ENCODE data around the gene MAZ. TPM values are rescaled to one million over a fixed set of nuclear protein-coding genes. Genes with fewer than 3 reads are reported as not detected.
"Not testable (repeated sequence)": the region's sequence is repeated elsewhere in the genome, so short reads cannot be mapped to it uniquely, and the experiment has no call there.

The MAZ gene
- total RNA-seq, 4 donors from 2014 or later: 98.4 to 180 (median 125) TPM

DNA sequence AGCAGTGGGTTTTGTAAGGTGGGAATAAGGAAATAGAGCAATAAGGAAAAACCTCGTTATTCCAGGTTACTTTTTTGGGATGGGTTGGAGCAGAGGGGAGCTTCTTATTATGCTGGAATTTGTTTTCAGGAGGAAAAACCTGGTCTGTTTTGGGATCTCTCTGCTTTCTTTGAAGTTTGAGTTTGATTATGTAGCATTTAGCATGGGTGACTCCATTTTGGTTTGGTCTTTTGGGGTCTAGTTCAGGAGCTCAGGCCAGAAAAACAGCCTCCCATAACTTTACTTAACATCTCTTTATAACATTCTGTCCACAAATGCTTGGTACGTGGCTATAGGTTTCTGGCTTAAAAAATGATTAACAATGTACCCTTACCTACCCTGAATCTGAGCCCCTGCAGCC lies 36.8 kb upstream of the MAZ start:
- TF ChIP-seq, protein P1, sequence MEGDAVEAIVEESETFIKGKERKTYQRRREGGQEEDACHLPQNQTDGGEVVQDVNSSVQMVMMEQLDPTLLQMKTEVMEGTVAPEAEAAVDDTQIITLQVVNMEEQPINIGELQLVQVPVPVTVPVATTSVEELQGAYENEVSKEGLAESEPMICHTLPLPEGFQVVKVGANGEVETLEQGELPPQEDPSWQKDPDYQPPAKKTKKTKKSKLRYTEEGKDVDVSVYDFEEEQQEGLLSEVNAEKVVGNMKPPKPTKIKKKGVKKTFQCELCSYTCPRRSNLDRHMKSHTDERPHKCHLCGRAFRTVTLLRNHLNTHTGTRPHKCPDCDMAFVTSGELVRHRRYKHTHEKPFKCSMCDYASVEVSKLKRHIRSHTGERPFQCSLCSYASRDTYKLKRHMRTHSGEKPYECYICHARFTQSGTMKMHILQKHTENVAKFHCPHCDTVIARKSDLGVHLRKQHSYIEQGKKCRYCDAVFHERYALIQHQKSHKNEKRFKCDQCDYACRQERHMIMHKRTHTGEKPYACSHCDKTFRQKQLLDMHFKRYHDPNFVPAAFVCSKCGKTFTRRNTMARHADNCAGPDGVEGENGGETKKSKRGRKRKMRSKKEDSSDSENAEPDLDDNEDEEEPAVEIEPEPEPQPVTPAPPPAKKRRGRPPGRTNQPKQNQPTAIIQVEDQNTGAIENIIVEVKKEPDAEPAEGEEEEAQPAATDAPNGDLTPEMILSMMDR (IDR thresholded peaks at IDR 0.05): no peak
- TF ChIP-seq POLR2AphosphoS5 (IDR thresholded peaks at IDR 0.05) (no peak), POLR2A (IDR thresholded peaks at IDR 0.05) (no peak), EP300 (IDR thresholded peaks at IDR 0.05) (no peak)
- Histone ChIP-seq H3K9me3 (no peaks in the 10 kb centered on the region), H3K4me3 (no peak overlapping the region), H3K4me1 (no peaks in the 10 kb centered on the region), H3K27me3 (no peaks in the 10 kb centered on the region), H3K36me3 (no peaks in the 10 kb centered on the region), H3K27ac (no peak overlapping the region)
- no peak for DNase-seq (ENCODE audit: low spot score in 2 of 2)
- 79% methylated on average over 2 of the region's 2 CpGs for WGBS

DNA sequence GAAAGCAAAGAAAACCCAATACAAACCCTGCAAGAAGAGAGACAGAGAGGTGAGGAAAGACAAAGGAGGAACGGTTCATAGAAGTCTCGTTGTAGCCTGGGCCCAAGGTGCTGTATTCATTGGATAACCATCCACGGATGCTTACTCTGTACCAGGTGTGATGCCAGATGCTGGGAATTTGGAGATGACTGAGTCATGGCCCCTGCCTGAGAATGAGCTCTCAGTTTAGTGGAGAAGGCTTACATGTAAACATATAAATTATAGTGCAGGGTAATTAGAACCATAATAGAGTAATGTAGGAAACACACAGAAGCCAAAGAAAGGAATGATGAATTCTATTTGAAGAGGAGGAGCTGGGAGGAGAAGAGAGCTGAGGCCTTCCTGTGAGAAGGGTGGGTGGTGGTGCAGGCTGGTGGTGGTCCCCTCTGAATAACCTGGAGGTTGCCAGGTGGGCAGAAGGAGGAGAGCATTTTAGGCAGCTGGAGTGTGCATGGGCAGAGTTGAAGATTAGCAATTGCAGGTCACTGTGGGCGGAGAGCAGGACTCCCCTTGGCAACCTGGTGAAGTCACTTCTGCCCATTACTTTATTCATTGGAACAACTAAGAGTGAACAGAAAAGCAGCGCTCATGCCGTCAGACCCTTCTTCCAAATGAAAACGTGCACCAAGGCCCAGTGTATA lies 35.9 kb upstream of the MAZ start:
- no peaks in the 10 kb centered on the region for H3K4me1 ChIP-seq
- WGBS: 72% methylated on average over 7 of the region's 7 CpGs
- TF ChIP-seq EP300 (IDR thresholded peaks at IDR 0.05) (no peak), POLR2A (IDR thresholded peaks at IDR 0.05) (no peak)
- H3K9me3 ChIP-seq: no peaks in the 10 kb centered on the region
- no peaks in the 10 kb centered on the region for H3K27me3 ChIP-seq
- no peak for DNase-seq (ENCODE audit: low spot score in 2 of 2)
- no peaks in the 10 kb centered on the region for H3K36me3 ChIP-seq
- no peak overlapping the region for H3K4me3 ChIP-seq
- no peak overlapping the region for H3K27ac ChIP-seq

DNA sequence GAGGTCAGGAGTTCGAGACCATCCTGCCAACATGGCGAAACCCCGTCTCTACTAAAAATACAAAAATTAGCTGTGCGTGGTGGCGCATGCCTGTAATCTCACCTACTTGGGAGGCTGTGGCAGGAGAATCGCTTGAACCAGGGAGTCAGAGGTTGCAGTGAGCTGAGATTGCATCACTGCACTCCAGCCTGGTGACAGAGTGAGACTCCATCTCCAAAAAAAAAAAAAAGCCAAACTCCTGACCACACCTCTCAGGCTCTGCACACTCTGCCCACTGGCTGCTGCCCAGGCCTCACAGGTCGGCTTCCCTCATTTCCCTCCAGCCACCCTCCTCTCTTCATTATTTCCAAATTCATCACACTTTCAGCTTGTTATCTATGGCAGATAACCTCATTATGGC lies 34.0 kb upstream of the MAZ start:
- H3K4me1 ChIP-seq; H3K27ac ChIP-seq; DNase-seq (ENCODE audit: low spot score in 2 of 2); H3K4me3 ChIP-seq; H3K36me3 ChIP-seq; H3K27me3 ChIP-seq; H3K9me3 ChIP-seq: not testable (repeated sequence)
- WGBS: 91% methylated on average over 6 of the region's 7 CpGs

DNA sequence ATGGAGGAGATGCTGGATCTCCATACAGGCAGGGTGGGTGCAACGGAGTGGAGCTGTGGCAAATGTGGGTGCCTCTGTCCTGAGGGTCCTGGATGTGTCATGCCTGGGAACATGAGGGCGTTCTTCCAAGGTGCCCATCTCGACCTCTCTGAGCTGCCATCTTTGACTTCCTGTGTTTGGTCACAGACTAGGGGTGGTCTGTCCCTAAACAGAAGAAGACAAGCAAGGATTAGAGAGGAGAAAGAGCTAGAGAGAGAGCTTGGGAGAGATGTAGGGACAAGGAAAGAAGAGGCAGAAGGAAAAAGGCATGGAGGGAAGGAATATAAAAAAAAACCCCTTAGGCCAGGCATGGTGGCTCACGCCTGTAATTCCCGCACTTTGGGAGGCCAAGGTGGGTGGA lies 31.6 kb upstream of the MAZ start:
- H3K4me3 ChIP-seq: no peak overlapping the region
- no peak overlapping the region for H3K27ac ChIP-seq
- DNase-seq (ENCODE audit: low spot score in 2 of 2): no peak
- 96% methylated on average over 5 of the region's 5 CpGs for WGBS
- H3K27me3 ChIP-seq: peaks cover 8% of the 10 kb centered on the region
- no peaks in the 10 kb centered on the region for H3K4me1 ChIP-seq
- no peaks in the 10 kb centered on the region for H3K36me3 ChIP-seq
- H3K9me3 ChIP-seq: no peaks in the 10 kb centered on the region
- TF ChIP-seq POLR2A (IDR thresholded peaks at IDR 0.05): no peak
- TF ChIP-seq, protein P1 (IDR thresholded peaks at IDR 0.05): no peak
- TF ChIP-seq EP300 (IDR thresholded peaks at IDR 0.05): no peak
- TF ChIP-seq POLR2AphosphoS5 (IDR thresholded peaks at IDR 0.05): no peak

DNA sequence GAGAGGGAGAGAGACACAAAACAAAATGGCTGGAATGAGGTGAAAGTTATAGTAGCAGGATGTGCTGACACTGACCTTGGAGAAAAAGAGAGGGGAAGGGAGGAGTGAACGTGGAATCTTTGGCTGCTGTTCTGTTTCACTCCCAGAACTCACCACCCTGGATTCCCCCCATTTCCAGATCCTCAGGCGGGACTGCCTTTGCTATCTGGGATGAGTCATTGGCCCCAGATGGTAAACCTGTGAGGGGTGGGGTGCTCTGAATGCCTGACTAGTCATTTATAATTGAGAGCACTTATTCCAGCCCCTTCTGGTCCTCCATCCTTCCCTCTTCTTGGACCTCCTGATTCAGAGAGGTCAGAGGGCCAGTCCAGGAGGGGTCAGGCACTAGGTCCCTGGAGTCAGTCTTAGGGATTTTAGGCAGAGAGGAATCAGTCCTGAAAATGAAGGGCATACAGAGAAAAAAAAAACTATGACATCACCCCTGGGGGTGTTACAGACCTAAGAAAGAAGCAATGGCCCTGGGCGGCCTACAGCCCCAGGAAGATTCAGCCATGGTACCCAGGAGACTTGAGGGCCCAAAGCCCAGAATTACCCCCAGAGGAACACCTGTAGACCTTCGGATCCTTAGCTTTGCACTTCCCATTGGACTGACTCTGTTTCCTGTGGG lies 30.5 kb upstream of the MAZ start:
- WGBS: 57% methylated on average over 4 of the region's 4 CpGs
- Histone ChIP-seq H3K4me1 (no peaks in the 10 kb centered on the region), H3K9me3 (no peaks in the 10 kb centered on the region), H3K27me3 (peaks cover 12% of the 10 kb centered on the region), H3K4me3 (no peak overlapping the region), H3K27ac (no peak overlapping the region), H3K36me3 (no peaks in the 10 kb centered on the region)
- DNase-seq (ENCODE audit: low spot score in 2 of 2): no peak
- no peak for TF ChIP-seq POLR2A (IDR thresholded peaks at IDR 0.05)

DNA sequence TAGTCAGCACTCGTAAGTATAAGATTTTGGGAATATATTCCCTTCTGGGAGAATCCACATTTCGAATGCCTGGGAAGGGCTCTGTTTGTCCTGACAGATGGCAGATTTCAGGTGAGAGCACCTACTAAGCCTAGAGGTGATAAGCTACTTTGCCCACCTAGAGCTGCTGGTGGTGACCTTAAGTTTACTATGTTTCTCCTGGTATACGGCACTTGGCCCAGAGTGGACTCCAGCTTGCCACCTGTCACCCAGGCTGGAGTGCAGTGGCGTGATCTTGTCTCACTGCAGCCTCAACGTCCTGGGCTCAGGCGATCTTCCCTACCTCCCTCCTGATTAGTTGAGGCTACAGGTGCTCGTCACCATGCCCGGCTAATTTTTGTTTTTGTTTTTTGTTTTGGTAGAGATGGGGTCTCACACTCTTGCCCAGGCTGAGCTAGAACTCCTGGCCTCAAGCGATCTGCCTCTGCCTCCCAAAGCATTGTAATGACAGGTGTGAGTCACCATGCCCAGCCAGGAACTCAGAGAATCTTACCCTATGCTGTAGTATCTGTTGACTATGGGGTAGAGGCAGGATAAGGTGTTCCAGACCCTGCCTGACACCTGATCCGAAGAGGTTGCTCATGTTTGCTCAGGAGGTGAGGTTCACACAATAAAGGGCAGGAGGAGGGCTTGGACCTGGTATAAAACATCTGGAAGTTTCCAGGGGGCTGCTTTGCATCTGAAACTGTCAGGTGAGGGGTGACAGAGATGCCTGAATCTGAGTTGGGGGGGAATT lies 28.6 kb upstream of the MAZ start, which contains the start of gene ZG16:
Gene ZG16 (plus strand): TSS at position 681 of the 775 bp plus-strand sequence. CDS start 1,011 bp downstream, outside the sequence.
- 88% methylated on average over 10 of the region's 10 CpGs for WGBS
- no peak within 1 kb of the TSS for H3K4me3 ChIP-seq
- TF ChIP-seq EP300 (IDR thresholded peaks at IDR 0.05): no peak
- no peak for TF ChIP-seq POLR2A (IDR thresholded peaks at IDR 0.05)
- TF ChIP-seq, protein P1 (IDR thresholded peaks at IDR 0.05): no peak
- no peak for TF ChIP-seq POLR2AphosphoS5 (IDR thresholded peaks at IDR 0.05)
- peaks cover 12% of the 10 kb centered on the region for H3K27me3 ChIP-seq
- no peak within 1 kb of the TSS for H3K27ac ChIP-seq
- H3K36me3 ChIP-seq: no peaks in the 10 kb centered on the region
- H3K9me3 ChIP-seq: no peaks in the 10 kb centered on the region
- no peaks in the 10 kb centered on the region for H3K4me1 ChIP-seq
- no peak for DNase-seq (ENCODE audit: low spot score in 2 of 2)

Measured in suprapubic skin (tissue), 4 donors.